Endothelial cell (in vitro differentiated cells): ENCODE results near the gene NUDT3. TPM values are rescaled to one million over a fixed set of nuclear protein-coding genes. Genes with fewer than 3 reads are reported as not detected.
"Not testable (repeated sequence)": the region's sequence is repeated elsewhere in the genome, so short reads cannot be mapped to it uniquely, and the experiment has no call there.

Source experiments
- DNase-seq: peaks from one replicate; pipeline ENCODE4 v3.0.0; 2021; ENCODE audit warnings: low spot score
- H3K27ac Mint-ChIP-seq: one replicate; pipeline ENCODE4 v1.8.0; 2021; ENCODE audit warnings: mixed read lengths, inconsistent platforms; ENCODE audit not compliant: unreplicated experiment
- H3K27me3 Mint-ChIP-seq: one replicate; pipeline ENCODE4 v1.8.0; 2021; ENCODE audit warnings: mild to moderate bottlenecking, moderate library complexity, mixed read lengths, inconsistent platforms; ENCODE audit not compliant: unreplicated experiment
- H3K36me3 Mint-ChIP-seq: one replicate; pipeline ENCODE4 v1.8.0; 2021; ENCODE audit warnings: mild to moderate bottlenecking, low read depth, mixed read lengths, inconsistent platforms; ENCODE audit not compliant: unreplicated experiment
- H3K4me1 Mint-ChIP-seq: one replicate; pipeline ENCODE4 v1.8.0; 2021; ENCODE audit warnings: mild to moderate bottlenecking, mixed read lengths, inconsistent platforms; ENCODE audit not compliant: unreplicated experiment
- H3K4me3 Mint-ChIP-seq: one replicate; pipeline ENCODE4 v1.8.0; 2021; ENCODE audit warnings: mild to moderate bottlenecking, mixed read lengths, inconsistent platforms; ENCODE audit not compliant: unreplicated experiment
- H3K9me3 Mint-ChIP-seq: one replicate; pipeline ENCODE4 v1.8.0; 2021; ENCODE audit warnings: mixed read lengths, inconsistent platforms; ENCODE audit not compliant: unreplicated experiment
- CTCF ChIP-seq: fragments of 200-600 bp; sonication (generic); IDR thresholded peaks from one replicate; pipeline ENCODE4 v1.5.0; 2021; ENCODE audit warnings: antibody characterized with exemption; ENCODE audit not compliant: unreplicated experiment
- total RNA-seq: library from RNA; stranded (reverse); fragmentation: NEBNext Ultra II Directional; extraction: Animal tissue kit (Norgen Biotek cat#: 25700); gene quantifications from one replicate; pipeline ENCODE4 v1.2.1, GENCODE V29; 2021; ENCODE audit not compliant: unreplicated experiment

Gene NUDT3
- total RNA-seq, 1 donor from 2014 or later = 52.0 TPM

GRCh38 chr6:34377984-34378383, 14.5 kb downstream of the NUDT3 start:
- no peak overlapping the region for H3K27ac Mint-ChIP-seq
- H3K4me3 Mint-ChIP-seq = no peak overlapping the region
- no peak for TF ChIP-seq CTCF
- peaks cover 2% of the 10 kb centered on the region for H3K27me3 Mint-ChIP-seq
- peaks cover 4% of the 10 kb centered on the region for H3K36me3 Mint-ChIP-seq
- no peak for DNase-seq
- no peaks in the 10 kb centered on the region for H3K9me3 Mint-ChIP-seq
- H3K4me1 Mint-ChIP-seq = no peaks in the 10 kb centered on the region

- H3K36me3 Mint-ChIP-seq = not testable (repeated sequence)
Observed at GRCh38 chr6:34377571-34377970, 14.9 kb downstream of the NUDT3 start.

GRCh38 chr6:34375833-34376232, 16.6 kb downstream of the NUDT3 start:
- H3K27ac Mint-ChIP-seq = no peak overlapping the region
- no peaks in the 10 kb centered on the region for H3K27me3 Mint-ChIP-seq
- H3K36me3 Mint-ChIP-seq = peaks cover 8% of the 10 kb centered on the region
- H3K4me1 Mint-ChIP-seq = peaks cover 5% of the 10 kb centered on the region
- no peak overlapping the region for H3K4me3 Mint-ChIP-seq
- DNase-seq = no peak
- no peak for TF ChIP-seq CTCF
- H3K9me3 Mint-ChIP-seq = no peaks in the 10 kb centered on the region

More at GRCh38 chr6:34377571-34377970, 14.9 kb downstream of the NUDT3 start:
- not testable (repeated sequence) for H3K27me3 Mint-ChIP-seq, DNase-seq, H3K4me1 Mint-ChIP-seq, H3K27ac Mint-ChIP-seq, H3K4me3 Mint-ChIP-seq, H3K9me3 Mint-ChIP-seq

- Mint-ChIP-seq H3K36me3 (peaks cover 9% of the 10 kb centered on the region), H3K4me1 (peaks cover 14% of the 10 kb centered on the region), H3K9me3 (no peaks in the 10 kb centered on the region), H3K27ac (no peak overlapping the region), H3K4me3 (no peak overlapping the region), H3K27me3 (no peaks in the 10 kb centered on the region)
- TF ChIP-seq CTCF = no peak
- DNase-seq = no peak
Observed at GRCh38 chr6:34374508-34374907, 18.0 kb downstream of the NUDT3 start.

- Mint-ChIP-seq H3K9me3 (no peaks in the 10 kb centered on the region), H3K36me3 (peaks cover 9% of the 10 kb centered on the region), H3K27ac (no peak overlapping the region), H3K27me3 (no peaks in the 10 kb centered on the region), H3K4me1 (peaks cover 18% of the 10 kb centered on the region), H3K4me3 (no peak overlapping the region)
- no peak for TF ChIP-seq CTCF
- DNase-seq = no peak
Observed at GRCh38 chr6:34374069-34374468, 18.4 kb downstream of the NUDT3 start.

GRCh38 chr6:34373511-34373910, 19.0 kb downstream of the NUDT3 start:
- no peak overlapping the region for H3K4me3 Mint-ChIP-seq
- no peak for DNase-seq
- H3K27ac Mint-ChIP-seq = no peak overlapping the region
- H3K9me3 Mint-ChIP-seq = no peaks in the 10 kb centered on the region
- no peaks in the 10 kb centered on the region for H3K27me3 Mint-ChIP-seq
- no peak for TF ChIP-seq CTCF
- peaks cover 18% of the 10 kb centered on the region for H3K4me1 Mint-ChIP-seq
- H3K36me3 Mint-ChIP-seq = peaks cover 9% of the 10 kb centered on the region

- H3K4me3 Mint-ChIP-seq, DNase-seq, H3K27me3 Mint-ChIP-seq, H3K9me3 Mint-ChIP-seq, H3K27ac Mint-ChIP-seq: not testable (repeated sequence)
- Mint-ChIP-seq H3K36me3 (peaks cover 13% of the 10 kb centered on the region), H3K4me1 (peaks cover 21% of the 10 kb centered on the region)
Observed at GRCh38 chr6:34371865-34372264, 20.6 kb downstream of the NUDT3 start.
